Testis (tissue), 3 donors: ENCODE data around the gene SLC51B. TPM values are rescaled to one million over a fixed set of nuclear protein-coding genes. Genes with fewer than 3 reads are reported as not detected.

Source experiments
- DNase-seq: peaks from one replicate; pipeline ENCODE4 v3.0.0-alpha.2; 2019
- H3K27ac ChIP-seq, 2 donors: fragments of 200-600 bp; sonication (generic); one replicate each; pipeline ENCODE4 v1.5.1; 2019
- H3K27me3 ChIP-seq: fragments of 200-600 bp; sonication (generic); one replicate; pipeline ENCODE4 v1.5.1; 2019
- H3K36me3 ChIP-seq: fragments of 200-600 bp; sonication (generic); one replicate; pipeline ENCODE4 v1.5.1; 2017; ENCODE audit warnings: low read depth; ENCODE audit errors: missing control alignments
- H3K4me1 ChIP-seq: fragments of 200-600 bp; sonication (generic); one replicate; pipeline ENCODE4 v1.5.1; 2019
- H3K4me3 ChIP-seq, 2 donors: fragments of 200-600 bp; sonication (generic); one replicate each; pipeline ENCODE4 v1.5.1; 2017 to 2019
- H3K9me3 ChIP-seq: fragments of 200-600 bp; sonication (generic); one replicate; pipeline ENCODE4 v1.5.1; 2017
- POLR2A ChIP-seq: fragments of 450-650 bp; IDR thresholded peaks from one replicate; pipeline ENCODE4 v1.6.1; 2017; ENCODE audit warnings: antibody characterized with exemption, mild to moderate bottlenecking, moderate library complexity
- WGBS, 2 donors: methylation state at CpG; one replicate each; pipeline ENCODE4 v1.1.5; 2018; 5-methylcytosine and 5-hydroxymethylcytosine counted together
- intact Hi-C: fragments of 100-400 bp; cut with DNase I; formaldehyde crosslinking; loops from one replicate; pipeline ENCODE4 v1.15.1; 2023; ENCODE audit warnings: low total_unique reads
- polyA plus RNA-seq: library from polyadenylated mRNA; stranded (reverse); fragments of 350-450 nt; fragmentation: Illumina TruSeq; extraction: RNeasy Lipid Tissue Mini Kit (QIAGEN cat#74804); gene quantifications from one replicate; pipeline ENCODE4 v1.2.3, GENCODE V29; 2014; ENCODE audit warnings: low read depth, low replicate concordance; ENCODE audit not compliant: insufficient read depth
- total RNA-seq, 2 donors: library from RNA; depleted of rRNA; stranded (reverse); fragments of >200 nt; gene quantifications; one replicate each; pipeline ENCODE4 v1.2.3, GENCODE V29; 2016
- TF ChIP-seq, protein P1 (sequence below), 3 experiments: fragments of 450-650 bp in 2 of 3; fragments of 200-600 bp in 1 of 3; sonication (generic) in 1 of 3; IDR thresholded peaks; one replicate each; pipeline ENCODE4 v1.5.1; 2016 to 2019; ENCODE audit warnings: antibody characterized with exemption in 3 of 3, mild to moderate bottlenecking in 2 of 3, moderate library complexity in 1 of 3

SLC51B gene
- total and polyA plus RNA-seq, 3 donors from 2014 or later = 1.1 to 13.6 (median 3.8) TPM

DNA sequence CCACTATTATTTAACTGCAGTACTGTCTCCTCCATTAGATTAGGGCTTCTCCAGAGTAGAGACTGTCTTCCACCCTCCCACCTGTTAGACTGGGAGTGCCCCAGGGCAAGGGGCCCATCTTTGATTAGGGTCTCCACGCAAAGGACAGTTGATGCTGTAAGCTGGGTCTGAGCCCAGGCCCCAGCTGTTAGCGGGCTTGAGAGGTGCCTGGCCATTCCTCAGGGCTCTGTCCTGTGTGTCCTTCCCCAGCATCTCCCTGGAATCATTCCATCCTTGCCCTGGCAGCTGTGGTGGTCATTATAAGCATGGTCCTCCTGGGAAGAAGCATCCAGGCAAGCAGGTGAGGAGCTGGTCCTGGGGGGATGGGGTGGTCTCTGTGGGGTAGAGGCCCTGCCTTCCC, 6.1 kb downstream of the SLC51B start:
- DNase-seq = no peak
- Histone ChIP-seq H3K4me1 (peaks cover 13% of the 10 kb centered on the region), H3K27me3 (no peaks in the 10 kb centered on the region), H3K9me3 (no peaks in the 10 kb centered on the region), H3K36me3 (no peaks in the 10 kb centered on the region), H3K27ac (no peak overlapping the region), H3K4me3 (no peak overlapping the region)
- 49 to 50% methylated on average over 2 of the region's 2 CpGs for WGBS, 2 donors
- TF ChIP-seq, protein P1, sequence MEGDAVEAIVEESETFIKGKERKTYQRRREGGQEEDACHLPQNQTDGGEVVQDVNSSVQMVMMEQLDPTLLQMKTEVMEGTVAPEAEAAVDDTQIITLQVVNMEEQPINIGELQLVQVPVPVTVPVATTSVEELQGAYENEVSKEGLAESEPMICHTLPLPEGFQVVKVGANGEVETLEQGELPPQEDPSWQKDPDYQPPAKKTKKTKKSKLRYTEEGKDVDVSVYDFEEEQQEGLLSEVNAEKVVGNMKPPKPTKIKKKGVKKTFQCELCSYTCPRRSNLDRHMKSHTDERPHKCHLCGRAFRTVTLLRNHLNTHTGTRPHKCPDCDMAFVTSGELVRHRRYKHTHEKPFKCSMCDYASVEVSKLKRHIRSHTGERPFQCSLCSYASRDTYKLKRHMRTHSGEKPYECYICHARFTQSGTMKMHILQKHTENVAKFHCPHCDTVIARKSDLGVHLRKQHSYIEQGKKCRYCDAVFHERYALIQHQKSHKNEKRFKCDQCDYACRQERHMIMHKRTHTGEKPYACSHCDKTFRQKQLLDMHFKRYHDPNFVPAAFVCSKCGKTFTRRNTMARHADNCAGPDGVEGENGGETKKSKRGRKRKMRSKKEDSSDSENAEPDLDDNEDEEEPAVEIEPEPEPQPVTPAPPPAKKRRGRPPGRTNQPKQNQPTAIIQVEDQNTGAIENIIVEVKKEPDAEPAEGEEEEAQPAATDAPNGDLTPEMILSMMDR (IDR thresholded peaks at IDR 0.05) = no peak
- TF ChIP-seq POLR2A = no peak
- intact Hi-C loops = no loop called here

DNA sequence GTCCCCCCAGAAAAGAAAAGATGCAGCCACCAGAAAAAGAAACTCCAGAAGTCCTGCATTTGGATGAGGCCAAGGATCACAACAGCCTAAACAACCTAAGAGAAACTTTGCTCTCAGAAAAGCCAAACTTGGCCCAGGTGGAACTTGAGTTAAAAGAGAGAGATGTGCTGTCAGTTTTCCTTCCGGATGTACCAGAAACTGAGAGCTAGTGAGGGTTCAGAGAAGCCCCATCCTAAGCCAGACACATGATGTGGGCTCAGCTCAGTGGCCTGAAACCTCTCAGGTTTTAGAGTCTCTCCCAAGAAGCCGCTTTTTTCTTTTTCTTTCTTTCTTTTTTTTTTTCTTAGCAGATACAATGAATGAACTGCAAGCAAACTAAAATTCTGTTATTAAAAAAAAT, 7.8 kb downstream of the SLC51B start:
- 77 to 81% methylated on average over 2 of the region's 2 CpGs for WGBS, 2 donors
- DNase-seq = no peak
- H3K4me3 ChIP-seq = no peak overlapping the region
- H3K4me1 ChIP-seq = peaks cover 14% of the 10 kb centered on the region
- TF ChIP-seq, protein P1 (IDR thresholded peaks at IDR 0.05) = no peak
- TF ChIP-seq POLR2A = no peak
- no peaks in the 10 kb centered on the region for H3K9me3 ChIP-seq
- no peak overlapping the region for H3K27ac ChIP-seq
- intact Hi-C loops = no loop called here
- no peaks in the 10 kb centered on the region for H3K36me3 ChIP-seq
- no peaks in the 10 kb centered on the region for H3K27me3 ChIP-seq

DNA sequence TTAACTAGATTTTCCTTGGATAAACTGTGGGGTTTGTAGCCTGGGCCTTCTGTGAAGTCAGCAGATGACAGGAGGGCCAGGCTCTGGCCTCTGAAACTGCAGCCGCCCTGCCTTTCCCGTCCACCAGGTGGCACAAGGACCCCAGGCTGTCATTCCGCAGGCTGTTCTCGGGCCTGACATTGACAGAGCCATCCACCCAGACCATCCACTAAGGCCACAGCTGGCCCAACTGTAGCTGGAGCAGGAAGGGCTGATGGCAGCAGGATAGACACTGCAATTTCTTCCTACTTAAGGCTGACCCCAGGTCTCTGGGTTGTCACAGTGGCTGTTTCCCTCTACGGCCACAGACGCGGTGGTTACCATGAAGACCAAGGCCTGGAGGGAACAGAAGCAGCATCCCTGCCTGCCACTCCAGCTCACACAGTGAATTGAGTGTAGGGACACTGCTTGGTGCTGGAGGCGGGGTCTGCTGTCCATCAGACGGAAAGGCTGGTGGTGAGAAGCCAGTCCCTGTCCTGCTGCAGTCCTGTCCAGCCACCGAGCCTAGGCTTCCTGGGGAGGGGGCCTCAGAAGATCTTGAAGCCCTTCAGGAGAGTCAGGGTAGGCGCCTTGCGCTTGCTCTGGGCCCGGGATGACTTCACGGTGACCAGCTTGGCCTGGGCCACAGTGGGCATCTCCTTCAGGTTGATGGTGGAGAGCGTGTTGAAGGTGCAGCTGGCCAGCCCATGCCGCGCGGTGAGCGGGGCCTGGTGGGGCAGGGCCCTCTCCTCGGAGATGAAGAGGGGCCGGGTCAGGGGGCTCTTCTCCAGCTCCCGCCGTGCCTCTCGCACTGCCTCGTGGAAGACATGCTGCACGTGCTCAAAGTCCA, 9.4 kb downstream of the SLC51B start:
- H3K36me3 ChIP-seq = no peaks in the 10 kb centered on the region

DNA sequence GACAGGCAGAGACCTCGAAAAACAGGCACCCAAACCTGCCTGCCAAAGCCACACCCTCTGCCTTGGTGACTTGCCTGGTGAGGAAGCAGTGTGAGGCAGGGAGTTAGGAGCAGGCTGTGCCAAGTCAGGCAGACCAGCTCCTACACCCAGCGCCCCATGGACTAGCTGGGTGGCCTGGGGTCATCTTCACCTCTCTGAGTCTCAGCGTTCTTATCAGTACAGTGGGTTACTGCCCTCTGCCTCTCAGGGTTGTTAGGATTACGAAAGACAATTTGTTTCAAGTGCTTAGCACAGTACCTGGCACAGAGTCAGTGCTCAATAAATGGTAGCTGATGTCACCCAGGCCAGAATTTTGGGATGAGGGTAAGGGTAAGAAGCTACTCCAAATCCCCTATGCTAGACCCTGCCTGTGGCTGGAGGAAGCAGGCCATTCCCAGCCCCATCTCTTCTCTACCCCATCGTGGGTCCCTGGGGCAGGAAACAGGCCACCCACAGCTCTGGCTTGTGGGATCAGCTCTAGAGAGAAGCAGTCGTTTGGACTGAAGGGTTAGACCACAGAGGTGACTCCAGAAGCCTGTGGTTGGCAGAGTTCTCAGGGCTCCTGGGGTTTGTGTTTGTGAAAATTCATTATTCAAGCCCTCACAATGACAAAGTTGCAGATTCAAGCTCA, 10.1 kb downstream of the SLC51B start:
- H3K27ac ChIP-seq = peak overlapping the region in 1 of 2 donors; percentile 35
- intact Hi-C loops = no loop called here
- no peaks in the 10 kb centered on the region for H3K27me3 ChIP-seq
- TF ChIP-seq POLR2A = no peak
- TF ChIP-seq, protein P1 (IDR thresholded peaks at IDR 0.05) = no peak
- 31 to 56% methylated on average over 6 of the region's 6 CpGs for WGBS, 2 donors
- H3K9me3 ChIP-seq = no peaks in the 10 kb centered on the region
- peak; percentile 60 for DNase-seq
- no peaks in the 10 kb centered on the region for H3K36me3 ChIP-seq
- H3K4me3 ChIP-seq = no peak overlapping the region
- H3K4me1 ChIP-seq = peaks cover 34% of the 10 kb centered on the region

More for the DNA sequence above, 9.4 kb downstream of the SLC51B start:
- 67 to 93% methylated on average over 9 to 24 of the region's 26 CpGs for WGBS, 2 donors
- Histone ChIP-seq H3K4me3 (no peak overlapping the region), H3K27ac (peak overlapping the region in 1 of 2 donors; percentile 3), H3K27me3 (no peaks in the 10 kb centered on the region), H3K9me3 (no peaks in the 10 kb centered on the region), H3K4me1 (peaks cover 28% of the 10 kb centered on the region)
- intact Hi-C loops = no loop called here
- DNase-seq = peak; percentile 83
- TF ChIP-seq, protein P1 (IDR thresholded peaks at IDR 0.05) = peak; percentile 83 to 93 (median 91)
- no peak for TF ChIP-seq POLR2A
